Measurements from ENCODE around the gene ZCCHC10.
A peak's percentile ranks its signal among the peaks of the same experiment; 100 is the strongest.
"Not testable (repeated sequence)": the region's sequence is repeated elsewhere in the genome, so short reads cannot be mapped to it uniquely, and the experiment has no call there.

The ZCCHC10 gene

DNA sequence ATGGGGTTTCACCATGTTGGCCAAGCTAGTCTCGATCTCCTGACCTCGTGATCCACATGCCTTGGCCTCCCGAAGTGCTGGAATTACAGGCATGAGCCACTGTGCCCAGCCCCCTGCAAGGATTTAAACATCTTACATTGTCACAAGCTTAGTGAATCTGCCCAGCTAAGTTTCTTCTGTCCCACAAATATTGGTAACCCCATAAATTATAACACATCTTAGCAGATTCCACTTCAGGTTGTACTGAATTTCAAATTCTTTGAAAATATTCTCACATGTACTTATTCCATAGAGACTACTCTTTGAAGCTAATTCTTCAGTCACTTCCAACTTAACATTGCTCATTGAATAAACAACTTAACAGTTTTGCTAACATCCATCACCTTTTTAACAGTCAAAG lies 49.5 kb downstream of the ZCCHC10 start:
- DNase-seq (ENCODE audit: low read depth) = no peak

DNA sequence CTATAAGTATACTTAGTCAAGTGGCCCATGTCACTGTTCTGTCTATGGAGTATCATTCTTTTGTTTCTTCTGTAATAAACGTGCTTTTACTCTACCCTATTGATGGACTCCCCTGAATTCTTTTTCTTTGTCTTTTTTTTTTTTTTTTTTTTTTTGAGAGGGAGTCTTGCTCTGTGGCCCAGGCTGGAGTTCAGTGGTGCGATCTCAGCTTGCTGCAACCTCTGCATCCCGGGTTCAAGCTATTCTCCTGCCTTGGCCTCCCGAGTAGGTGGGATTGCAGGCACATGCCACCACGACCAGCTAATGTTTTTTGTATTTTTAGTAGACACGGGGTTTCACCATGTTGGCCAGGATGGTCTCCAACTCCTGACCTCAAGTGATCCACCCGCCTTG lies 53.9 kb downstream of the ZCCHC10 start:
- DNase-seq (ENCODE audit: low read depth) = not testable (repeated sequence)

DNA sequence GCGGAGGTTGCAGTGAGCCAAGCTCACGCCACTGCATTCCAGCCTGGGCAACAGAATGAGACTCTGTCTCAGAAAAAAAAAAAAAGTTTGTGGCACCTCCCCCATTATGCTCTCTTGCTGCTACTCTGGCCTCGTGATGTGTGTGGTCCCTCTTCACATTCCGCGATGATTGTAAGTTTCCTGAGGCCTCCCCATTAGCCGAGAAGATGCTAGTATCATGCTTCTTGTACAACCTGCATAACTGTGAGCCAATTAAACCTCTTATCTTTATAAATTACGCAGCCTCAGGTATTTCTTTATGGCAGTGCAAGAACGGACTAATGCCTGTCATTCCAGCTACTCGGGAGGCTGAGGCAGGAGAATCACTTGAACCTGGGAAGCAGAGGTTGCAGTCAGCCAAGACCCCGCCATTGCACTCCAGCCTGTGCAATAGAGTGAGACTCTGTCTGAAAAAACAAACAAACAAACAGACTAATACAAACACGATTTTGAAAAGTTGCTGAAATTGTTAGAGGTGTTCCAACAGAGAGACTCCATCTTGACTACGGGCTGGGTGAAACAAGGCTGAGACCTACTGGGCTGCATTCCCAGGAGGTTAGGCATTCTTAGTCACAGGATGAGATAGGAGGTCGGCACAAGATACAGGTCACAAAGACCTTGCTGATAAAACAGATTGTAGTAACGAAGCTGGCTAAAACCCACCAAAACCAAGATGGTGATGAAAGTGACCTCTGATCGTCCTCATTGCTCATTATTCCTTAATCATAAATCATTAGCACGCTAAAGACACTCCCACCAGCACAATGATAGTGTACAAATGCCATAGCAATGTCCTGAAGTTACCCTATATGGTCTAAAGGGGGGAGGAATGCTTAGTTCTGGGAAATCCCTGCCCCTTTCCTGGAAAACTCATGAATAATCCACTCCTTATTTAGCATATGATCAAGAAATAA lies 54.6 kb downstream of the ZCCHC10 start:
- DNase-seq (ENCODE audit: low read depth) = no peak

DNA sequence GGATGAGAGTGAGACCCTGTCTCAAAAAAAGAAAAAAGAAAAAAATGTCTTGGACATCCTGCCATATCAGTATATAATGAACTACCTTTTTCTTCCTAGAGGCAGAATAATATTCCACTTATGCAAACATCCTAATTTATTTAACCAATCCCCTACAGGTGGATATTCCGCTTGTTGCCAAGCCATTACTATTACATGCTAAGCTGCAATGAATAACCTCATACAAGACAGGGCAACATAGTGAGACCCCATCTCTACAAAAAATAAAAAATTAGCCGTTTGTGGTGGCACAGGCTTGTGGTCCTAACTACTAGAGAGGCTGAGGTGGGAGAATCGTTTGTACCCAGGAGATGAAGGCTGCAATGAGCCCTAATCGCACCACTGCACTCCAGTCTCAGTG lies 61.2 kb downstream of the ZCCHC10 start:
- DNase-seq (ENCODE audit: low read depth) = no peak

DNA sequence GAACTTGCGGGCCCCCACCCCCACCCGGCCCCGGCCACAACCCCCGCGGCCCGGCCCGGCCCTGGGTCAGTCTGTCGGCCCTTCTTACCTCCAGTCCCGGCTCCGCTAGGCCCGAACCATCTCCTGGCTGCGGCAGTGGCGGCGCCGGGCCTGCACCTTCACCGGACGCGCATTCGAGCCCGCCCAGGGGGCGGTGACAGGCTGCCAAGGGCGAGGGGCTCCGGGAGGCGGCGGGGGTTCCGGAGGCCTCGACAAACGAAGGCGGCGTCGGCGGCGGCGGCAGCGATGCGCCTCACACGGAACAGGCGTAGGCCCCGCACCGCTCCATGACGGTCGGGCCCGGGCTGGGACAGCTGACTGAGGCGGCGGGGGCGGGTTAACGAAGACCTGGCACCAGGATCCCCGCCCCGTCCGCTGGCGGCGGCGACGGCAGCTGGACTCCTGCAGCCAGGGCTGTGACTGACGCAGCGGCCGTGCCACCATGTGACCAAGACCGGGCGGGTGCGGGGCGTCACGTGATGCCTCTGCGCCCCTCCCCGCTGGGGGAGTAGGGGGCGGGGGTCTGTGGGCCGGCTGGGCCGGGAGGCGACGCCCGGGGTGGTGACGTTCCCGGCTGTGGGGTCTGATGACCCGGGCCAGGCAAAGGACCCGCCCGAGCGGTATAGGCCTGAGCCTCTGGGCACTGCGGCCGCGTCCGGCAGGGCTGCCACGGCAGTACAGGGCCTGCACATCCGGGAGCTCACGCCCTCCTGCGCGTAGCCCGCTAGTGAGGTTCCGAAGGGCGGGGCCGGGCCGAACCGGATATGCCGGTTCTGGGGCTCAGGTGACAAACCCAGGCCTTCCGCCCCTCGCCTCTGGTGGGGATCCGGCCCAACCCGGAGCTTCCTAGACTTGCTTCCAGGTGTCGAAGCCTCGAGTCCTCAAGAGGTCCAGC lies 62.9 kb downstream of the ZCCHC10 start, which contains the start of gene AFF4:
Gene AFF4, minus strand, starts transcription at position 464 of the 934 bp plus-strand sequence. CDS start 26,445 bp downstream, outside the sequence.
- peak; percentile 65 for DNase-seq (ENCODE audit: low read depth)

DNA sequence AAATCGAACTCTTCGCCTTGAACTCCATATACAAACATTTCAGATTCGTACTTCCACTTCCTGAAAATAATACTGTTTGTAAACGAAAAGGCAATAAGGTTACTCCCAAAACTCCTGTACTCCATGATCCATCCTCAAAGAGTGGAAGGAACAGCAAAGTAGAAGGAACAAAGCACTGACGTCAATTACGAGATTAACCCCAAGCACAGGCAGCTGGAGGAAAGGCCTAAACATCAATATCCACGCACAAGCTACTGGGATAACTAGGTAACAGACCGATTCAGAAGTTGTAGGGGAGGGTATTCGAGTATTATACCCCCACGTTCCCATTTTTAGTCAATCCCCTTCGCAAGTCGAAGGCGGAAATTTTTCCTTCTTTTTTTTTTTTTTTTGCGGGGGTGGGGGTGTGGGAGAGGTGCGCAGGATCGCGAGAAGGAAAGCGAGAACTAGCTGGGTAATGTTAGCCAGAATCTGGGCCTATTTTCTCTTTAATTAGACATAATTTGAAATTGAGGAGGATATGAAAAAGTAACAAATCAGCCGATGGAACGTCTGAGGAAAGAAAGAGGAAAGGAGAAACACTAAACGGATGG lies 63.8 kb downstream of the ZCCHC10 start:
- DNase-seq (ENCODE audit: low read depth) = no peak

DNA sequence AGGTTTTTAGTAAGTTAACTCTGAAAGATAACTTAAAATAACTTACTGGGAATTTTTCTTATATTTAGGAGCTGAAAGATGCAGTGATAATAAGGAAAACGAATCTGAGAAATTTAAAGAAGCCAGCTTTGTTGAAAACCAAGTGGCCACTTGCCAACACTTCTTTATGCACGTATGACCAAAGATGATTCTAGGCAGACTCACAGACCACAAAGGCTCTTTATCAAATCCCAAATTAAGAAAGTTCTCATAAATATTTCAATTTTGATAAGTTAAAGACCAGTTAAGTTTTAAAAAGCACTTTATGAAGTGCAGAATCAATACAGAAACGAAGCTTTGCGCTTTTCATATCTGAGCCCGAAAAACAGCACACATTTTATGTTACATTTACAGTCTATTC lies 64.5 kb downstream of the ZCCHC10 start:
- no peak for DNase-seq (ENCODE audit: low read depth)

DNA sequence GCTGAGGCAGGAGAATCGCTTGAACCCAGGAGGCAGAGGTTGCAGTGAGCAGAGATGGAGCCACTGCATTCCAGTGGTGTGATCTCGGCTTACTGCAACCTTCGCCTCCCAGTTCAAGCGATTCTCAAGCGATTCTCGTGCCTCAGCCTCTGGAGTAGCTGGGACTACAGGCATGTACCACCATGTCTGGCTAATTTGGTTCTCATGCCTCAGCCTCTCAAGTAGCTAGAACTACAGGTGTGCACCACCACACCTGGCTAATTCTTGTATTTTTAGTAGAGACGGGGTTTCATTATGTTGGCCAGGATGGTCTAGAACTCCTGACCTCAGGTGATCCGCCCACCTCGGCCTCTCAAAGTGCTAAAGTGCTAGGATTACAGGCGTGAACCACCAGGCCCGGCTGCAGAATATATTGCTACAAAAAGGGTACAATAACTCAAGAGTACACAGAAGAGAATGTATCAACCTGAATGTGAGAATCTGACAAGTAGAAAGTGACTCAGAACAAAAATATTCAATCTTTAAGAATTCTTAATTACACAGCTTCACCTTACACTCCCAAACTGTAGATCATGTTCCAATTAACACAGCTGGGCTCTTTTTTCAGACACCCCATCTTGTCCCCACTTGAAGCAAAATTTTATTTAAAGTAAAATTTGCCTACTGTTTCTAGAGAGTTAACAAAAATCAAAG lies 65.1 kb downstream of the ZCCHC10 start:
- DNase-seq (ENCODE audit: low read depth) = not testable (repeated sequence)

DNA sequence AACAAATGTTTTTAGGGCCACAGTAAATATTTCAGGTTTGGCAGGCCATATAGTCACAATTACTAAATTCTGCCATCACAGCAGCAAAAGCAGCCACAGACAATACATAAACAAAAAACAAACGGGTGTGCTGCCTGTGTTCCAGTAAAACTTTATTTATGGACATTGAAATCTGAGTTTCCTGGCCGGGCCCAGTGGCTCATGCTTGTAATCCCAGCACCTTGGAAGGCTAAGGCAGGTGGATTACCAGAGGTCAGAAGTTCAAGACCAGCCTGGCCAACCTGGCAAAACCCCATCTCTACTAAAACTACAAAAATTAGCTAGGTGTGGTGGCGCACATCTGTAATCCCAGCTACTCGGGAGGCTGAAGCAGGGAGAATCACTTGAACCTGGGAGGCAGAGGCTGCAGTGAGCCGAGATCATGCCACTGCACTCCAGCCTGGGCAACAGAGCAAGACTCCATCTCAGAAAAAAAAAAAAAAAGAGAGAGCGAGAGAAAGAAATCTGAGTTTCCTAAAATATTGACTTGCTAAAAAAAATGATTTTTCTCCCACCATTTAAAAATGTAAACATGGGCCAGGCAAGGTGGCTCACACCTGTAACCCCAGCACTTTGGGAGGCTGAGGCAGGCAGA lies 70.1 kb downstream of the ZCCHC10 start:
- DNase-seq (ENCODE audit: low read depth) = not testable (repeated sequence)

DNA sequence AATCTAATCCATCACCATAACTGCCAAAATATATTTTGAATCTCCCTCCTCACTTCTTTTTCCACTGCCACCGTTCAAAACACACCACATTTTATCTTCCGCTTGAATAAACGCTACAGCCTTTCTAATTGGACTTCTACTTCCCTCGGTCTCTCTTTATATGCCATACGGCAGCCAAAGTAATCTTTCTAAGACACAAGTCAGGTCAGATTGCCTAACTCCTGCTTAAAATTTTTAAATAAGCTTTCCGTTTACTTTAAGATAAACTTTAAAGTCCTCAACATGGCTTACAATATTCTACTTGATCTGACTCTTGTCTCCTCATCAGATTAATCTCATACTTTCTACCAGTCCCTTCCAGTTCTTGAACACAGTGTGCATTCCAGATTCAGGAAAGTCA lies 72.6 kb downstream of the ZCCHC10 start:
- DNase-seq (ENCODE audit: low read depth) = no peak

DNA sequence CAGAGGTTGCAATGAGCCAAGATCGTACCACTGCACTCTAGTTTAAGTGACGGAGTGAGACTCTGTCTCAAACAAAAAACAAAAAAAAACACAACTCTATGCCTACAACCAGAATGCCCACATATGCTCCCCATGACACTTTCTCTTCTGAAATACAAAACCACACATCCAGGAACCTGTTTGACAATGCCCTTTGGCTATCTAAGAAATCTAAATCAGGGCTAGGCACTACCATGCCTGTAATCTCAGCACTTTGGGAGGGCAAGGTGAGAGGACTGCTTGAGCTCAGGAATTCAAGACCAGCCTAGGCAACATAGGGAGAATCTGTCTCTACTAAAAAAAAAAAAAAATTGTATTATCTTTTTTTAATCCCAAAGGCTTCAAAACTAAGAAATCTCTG lies 73.5 kb downstream of the ZCCHC10 start:
- DNase-seq (ENCODE audit: low read depth) = no peak

DNA sequence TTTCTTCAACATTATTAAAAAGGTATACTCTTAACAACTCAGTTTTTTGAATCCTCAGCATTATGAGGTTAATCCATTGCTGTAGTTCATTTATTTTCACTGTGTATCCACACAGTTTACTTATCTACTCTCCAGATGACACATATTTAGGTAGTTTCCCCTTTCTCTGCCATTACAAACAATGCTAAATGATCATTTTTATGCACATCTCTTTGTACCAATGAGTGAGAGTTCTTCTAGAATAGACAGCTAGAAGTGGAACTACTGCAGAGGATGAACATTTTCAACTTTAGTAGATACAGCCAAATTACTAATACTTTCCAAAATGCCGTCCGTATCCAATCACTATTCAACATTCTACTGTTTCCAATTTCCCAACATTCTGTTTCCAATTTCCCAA lies 74.5 kb downstream of the ZCCHC10 start:
- DNase-seq (ENCODE audit: low read depth) = no peak

DNA sequence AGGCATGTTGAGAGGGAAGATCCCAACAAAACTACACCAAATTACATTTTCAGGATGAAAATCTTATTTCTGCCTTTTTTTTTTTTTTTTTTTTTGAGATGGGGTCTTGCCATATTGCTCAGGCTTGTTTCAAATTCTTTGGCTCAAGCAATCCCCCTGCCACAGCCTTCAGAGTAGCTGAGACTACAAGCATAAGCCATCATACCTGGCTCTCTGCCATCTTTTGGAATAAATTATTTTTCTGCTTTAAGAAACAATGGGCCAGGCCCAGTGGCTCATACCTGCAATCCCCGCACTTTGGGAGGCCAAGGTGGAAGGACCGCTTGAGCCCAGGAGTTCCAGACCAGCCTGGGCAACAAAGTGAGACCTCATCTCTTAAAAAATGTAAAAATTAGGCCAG lies 77.2 kb downstream of the ZCCHC10 start:
- no peak for DNase-seq (ENCODE audit: low read depth)

DNA sequence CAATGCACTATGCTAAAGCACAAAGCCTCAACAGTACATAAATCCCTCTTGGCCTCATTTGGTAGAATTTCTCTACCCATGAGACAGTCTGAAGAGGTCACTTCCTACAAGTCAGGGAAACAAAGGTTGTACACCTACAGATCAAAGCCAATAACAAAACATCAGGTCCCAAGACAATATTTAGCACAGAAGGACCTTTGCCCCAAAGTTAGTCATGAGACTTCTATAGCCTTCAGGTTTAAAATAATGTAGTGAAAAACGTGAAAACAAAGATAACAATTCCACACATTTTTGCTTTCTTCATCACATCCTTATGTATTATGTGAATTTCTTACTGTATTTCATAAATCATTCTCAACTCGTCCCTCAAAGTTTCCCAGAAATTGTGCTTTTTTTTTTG lies 78.7 kb downstream of the ZCCHC10 start:
- no peak for DNase-seq (ENCODE audit: low read depth)

Measured in stimulated activated CD8-positive, alpha-beta memory T cell treated with anti-CD3 and anti-CD28 coated beads, Interleukin-15, amount 100 ng/mL, for 1 hour (primary cell).